Testis (tissue), 3 donors: ENCODE results near the gene NUP58. TPM values are rescaled to one million over a fixed set of nuclear protein-coding genes. Genes with fewer than 3 reads are reported as not detected.

ENCODE experiments used
- DNase-seq: peaks from one replicate; pipeline ENCODE4 v3.0.0-alpha.2; 2019
- H3K27ac ChIP-seq, 2 donors: fragments of 200-600 bp; sonication (generic); one replicate each; pipeline ENCODE4 v1.5.1; 2019
- H3K27me3 ChIP-seq: fragments of 200-600 bp; sonication (generic); one replicate; pipeline ENCODE4 v1.5.1; 2019
- H3K36me3 ChIP-seq: fragments of 200-600 bp; sonication (generic); one replicate; pipeline ENCODE4 v1.5.1; 2017; ENCODE audit warnings: low read depth; ENCODE audit errors: missing control alignments
- H3K4me1 ChIP-seq: fragments of 200-600 bp; sonication (generic); one replicate; pipeline ENCODE4 v1.5.1; 2019
- H3K4me3 ChIP-seq, 2 donors: fragments of 200-600 bp; sonication (generic); one replicate each; pipeline ENCODE4 v1.5.1; 2017 to 2019
- H3K9me3 ChIP-seq: fragments of 200-600 bp; sonication (generic); one replicate; pipeline ENCODE4 v1.5.1; 2017
- CTCF ChIP-seq, 3 experiments: fragments of 450-650 bp in 2 of 3; fragments of 200-600 bp in 1 of 3; sonication (generic) in 1 of 3; IDR thresholded peaks; one replicate each; pipeline ENCODE4 v1.5.1; 2016 to 2019; ENCODE audit warnings: antibody characterized with exemption in 3 of 3, mild to moderate bottlenecking in 2 of 3, moderate library complexity in 1 of 3
- POLR2A ChIP-seq: fragments of 450-650 bp; IDR thresholded peaks from one replicate; pipeline ENCODE4 v1.6.1; 2017; ENCODE audit warnings: antibody characterized with exemption, mild to moderate bottlenecking, moderate library complexity
- WGBS, 2 donors: methylation state at CpG; one replicate each; pipeline ENCODE4 v1.1.5; 2018; 5-methylcytosine and 5-hydroxymethylcytosine counted together
- intact Hi-C: fragments of 100-400 bp; cut with DNase I; formaldehyde crosslinking; loops from one replicate; pipeline ENCODE4 v1.15.1; 2023; ENCODE audit warnings: low total_unique reads
- polyA plus RNA-seq: library from polyadenylated mRNA; stranded (reverse); fragments of 350-450 nt; fragmentation: Illumina TruSeq; extraction: RNeasy Lipid Tissue Mini Kit (QIAGEN cat#74804); gene quantifications from one replicate; pipeline ENCODE4 v1.2.3, GENCODE V29; 2014; ENCODE audit warnings: low read depth, low replicate concordance; ENCODE audit not compliant: insufficient read depth
- total RNA-seq, 2 donors: library from RNA; depleted of rRNA; stranded (reverse); fragments of >200 nt; gene quantifications; one replicate each; pipeline ENCODE4 v1.2.3, GENCODE V29; 2016

NUP58 gene
- total and polyA plus RNA-seq, 3 donors from 2014 or later: 90.9 to 237 (median 166) TPM

- no peak for DNase-seq
- TF ChIP-seq POLR2A (no peak), CTCF (IDR thresholded peaks at IDR 0.05) (no peak)
Observed at GRCh38 chr13:25329706-25330105, 28.3 kb downstream of the NUP58 start.

GRCh38 chr13:25330541-25330940 lies 29.1 kb downstream of the NUP58 start:
- H3K36me3 ChIP-seq: no peaks in the 10 kb centered on the region
- TF ChIP-seq POLR2A (no peak), CTCF (IDR thresholded peaks at IDR 0.05) (no peak)
- intact Hi-C loops: no loop called here
- H3K27ac ChIP-seq: no peak overlapping the region
- no peaks in the 10 kb centered on the region for H3K9me3 ChIP-seq
- no peaks in the 10 kb centered on the region for H3K27me3 ChIP-seq
- no peaks in the 10 kb centered on the region for H3K4me1 ChIP-seq
- no peak for DNase-seq
- WGBS, 2 donors: 90 to 92% methylated on average over 1 of the region's 1 CpG
- no peak overlapping the region for H3K4me3 ChIP-seq

More at GRCh38 chr13:25329706-25330105, 28.3 kb downstream of the NUP58 start:
- WGBS, 2 donors: 94 to 99% methylated on average over 4 of the region's 4 CpGs
- no peak overlapping the region for H3K27ac ChIP-seq
- H3K9me3 ChIP-seq: no peaks in the 10 kb centered on the region
- intact Hi-C loops: no loop called here
- no peaks in the 10 kb centered on the region for H3K36me3 ChIP-seq
- no peak overlapping the region for H3K4me3 ChIP-seq
- H3K4me1 ChIP-seq: no peaks in the 10 kb centered on the region
- H3K27me3 ChIP-seq: no peaks in the 10 kb centered on the region

GRCh38 chr13:25335856-25336255 lies 34.4 kb downstream of the NUP58 start:
- intact Hi-C loops: no loop called here
- H3K4me3 ChIP-seq: no peak overlapping the region
- H3K36me3 ChIP-seq: no peaks in the 10 kb centered on the region
- TF ChIP-seq POLR2A: no peak
- TF ChIP-seq CTCF (IDR thresholded peaks at IDR 0.05): no peak
- 42 to 51% methylated on average over 3 of the region's 3 CpGs for WGBS, 2 donors
- no peaks in the 10 kb centered on the region for H3K27me3 ChIP-seq
- H3K9me3 ChIP-seq: no peaks in the 10 kb centered on the region
- no peak for DNase-seq
- H3K27ac ChIP-seq: no peak overlapping the region
- no peaks in the 10 kb centered on the region for H3K4me1 ChIP-seq

- DNase-seq: no peak
- H3K27me3 ChIP-seq: no peaks in the 10 kb centered on the region
- no peak overlapping the region for H3K4me3 ChIP-seq
- intact Hi-C loops: no loop called here
- H3K4me1 ChIP-seq: no peaks in the 10 kb centered on the region
- H3K9me3 ChIP-seq: no peaks in the 10 kb centered on the region
- WGBS, 2 donors: 88 to 94% methylated on average over 2 of the region's 2 CpGs
- H3K36me3 ChIP-seq: no peaks in the 10 kb centered on the region
- H3K27ac ChIP-seq: no peak overlapping the region
- TF ChIP-seq POLR2A: no peak
- TF ChIP-seq CTCF (IDR thresholded peaks at IDR 0.05): no peak
Observed at GRCh38 chr13:25345576-25345975, 44.2 kb downstream of the NUP58 start.

GRCh38 chr13:25347151-25347550 lies 45.7 kb downstream of the NUP58 start:
- DNase-seq: no peak
- TF ChIP-seq CTCF (IDR thresholded peaks at IDR 0.05) (no peak), POLR2A (no peak)
- WGBS, 2 donors: 74 to 78% methylated on average over 2 of the region's 2 CpGs
- Histone ChIP-seq H3K27ac (no peak overlapping the region), H3K36me3 (no peaks in the 10 kb centered on the region), H3K9me3 (no peaks in the 10 kb centered on the region), H3K4me1 (no peaks in the 10 kb centered on the region), H3K27me3 (no peaks in the 10 kb centered on the region), H3K4me3 (no peak overlapping the region)
- intact Hi-C loops: no loop called here
